Transverse colon (tissue), 4 donors: ENCODE data around the gene QSOX2. TPM values are rescaled to one million over a fixed set of nuclear protein-coding genes. Genes with fewer than 3 reads are reported as not detected.

Experiments used
- DNase-seq: peaks from one replicate; pipeline ENCODE4 v3.0.0-alpha.2; 2019
- H3K27ac ChIP-seq, 4 donors: fragments of 200-600 bp; sonication (generic); 2 replicates each; pipeline ENCODE4 v1.5.1; 2016 to 2018; ENCODE audit warnings: inconsistent platforms in 4 of 4
- H3K27me3 ChIP-seq: fragments of 200-600 bp; sonication (generic); 2 replicates; pipeline ENCODE4 v1.5.1; 2017; ENCODE audit warnings: inconsistent platforms
- H3K36me3 ChIP-seq, 4 donors: fragments of 200-600 bp; sonication (generic); 2 replicates each; pipeline ENCODE4 v1.5.1; 2017 to 2019; ENCODE audit warnings: inconsistent platforms in 4 of 4
- H3K4me1 ChIP-seq, 4 donors: fragments of 200-600 bp; sonication (generic); 2 replicates each; pipeline ENCODE4 v1.5.1; 2017 to 2020; ENCODE audit warnings: inconsistent platforms in 4 of 4
- H3K4me3 ChIP-seq, 4 donors: fragments of 200-600 bp; sonication (generic); 1 replicate in 1 of 4; 2 replicates in 3 of 4; pipeline versions ENCODE4 v1.5.1 to v1.6.1; 2017 to 2019; ENCODE audit warnings: inconsistent platforms in 4 of 4
- H3K9me3 ChIP-seq, 2 donors: fragments of 200-600 bp; sonication (generic); 2 replicates each; pipeline ENCODE4 v1.5.1; 2017 to 2019; ENCODE audit warnings: inconsistent platforms in 2 of 2
- CTCF ChIP-seq, 5 experiments: fragments of 200-600 bp in 3 of 5; fragments of 450-650 bp in 2 of 5; sonication (generic) in 3 of 5; IDR thresholded peaks; 1 replicate in 2 of 5; 2 replicates in 3 of 5; pipeline ENCODE4 v1.5.1; 2016 to 2017; ENCODE audit warnings: antibody characterized with exemption in 5 of 5, inconsistent platforms in 3 of 5, mild to moderate bottlenecking in 2 of 5, moderate library complexity in 1 of 5
- EP300 ChIP-seq: sonication (generic); formaldehyde crosslinking; IDR thresholded peaks from one replicate; pipeline ENCODE4 v1.6.1; 2017; ENCODE audit warnings: antibody characterized with exemption, low read depth
- POLR2A ChIP-seq: fragments of 450-650 bp; IDR thresholded peaks from one replicate; pipeline ENCODE4 v1.6.1; 2016; ENCODE audit warnings: antibody characterized with exemption, mild to moderate bottlenecking, moderate library complexity
- POLR2AphosphoS5 ChIP-seq, 3 donors: sonication (generic); formaldehyde crosslinking; IDR thresholded peaks; one replicate each; pipeline ENCODE4 v1.6.1; 2016; ENCODE audit warnings: antibody characterized with exemption in 3 of 3
- WGBS, 2 donors: methylation state at CpG; one replicate each; pipeline ENCODE4 v1.1.5; 2018; ENCODE audit warnings: low coverage in 1 of 2; 5-methylcytosine and 5-hydroxymethylcytosine counted together
- in situ Hi-C, 4 donors: fragments of 200-750 bp; cut with MboI; loops; one replicate each; pipeline versions ENCODE4 v1.15.0 to v1.15.1; 2017; ENCODE audit warnings: low sequenced_read_pairs in 3 of 4, low pct_ligation_motif_present in 1 of 4, low pct_unique_long_range_greater_than_20kb in 1 of 4
- intact Hi-C: fragments of 100-400 bp; cut with DNase I; formaldehyde crosslinking; loops from one replicate; pipeline ENCODE4 v1.15.1; 2023; ENCODE audit warnings: low total_unique reads
- total RNA-seq, 4 donors: library from RNA; depleted of rRNA; stranded (reverse); fragments of >200 nt; gene quantifications; one replicate each; pipeline ENCODE4 v1.1.0, GENCODE V29; 2016

Gene QSOX2
- total RNA-seq, 4 donors from 2014 or later: 3.7 to 18.1 (median 4.8) TPM

- Histone ChIP-seq H3K27ac (no peak overlapping the region), H3K4me1 (no peaks in the 10 kb centered on the region), H3K9me3 (no peaks in the 10 kb centered on the region), H3K4me3 (no peak overlapping the region), H3K27me3 (no peaks in the 10 kb centered on the region), H3K36me3 (no peaks in the 10 kb centered on the region)
- intact Hi-C loops: no loop called here
- no peak for TF ChIP-seq CTCF (IDR thresholded peaks at IDR 0.05)
- TF ChIP-seq POLR2AphosphoS5 (IDR thresholded peaks at IDR 0.05): no peak
- TF ChIP-seq EP300: no peak
- TF ChIP-seq POLR2A: no peak
- WGBS, 2 donors: 62 to 88% methylated on average over 7 to 18 of the region's 18 CpGs
- in situ Hi-C loops: no loop called here
- no peak for DNase-seq
These were observed 17.3 kb downstream of the QSOX2 start for GRCh38 chr9:136228107-136228875.

- intact Hi-C loops: no loop called here
- Histone ChIP-seq H3K27ac (peak overlapping the region in 1 of 4 donors; percentile 76), H3K4me3 (no peak overlapping the region), H3K27me3 (no peaks in the 10 kb centered on the region), H3K9me3 (no peaks in the 10 kb centered on the region), H3K4me1 (no peaks in the 10 kb centered on the region), H3K36me3 (no peaks in the 10 kb centered on the region)
- TF ChIP-seq EP300: no peak
- no peak for TF ChIP-seq POLR2AphosphoS5 (IDR thresholded peaks at IDR 0.05)
- no peak for TF ChIP-seq POLR2A
- TF ChIP-seq CTCF (IDR thresholded peaks at IDR 0.05): no peak
- 90 to 93% methylated on average over 2 to 30 of the region's 30 CpGs for WGBS, 2 donors
- DNase-seq: no peak
- in situ Hi-C loops: no loop called here
These were observed 18.8 kb downstream of the QSOX2 start for GRCh38 chr9:136226680-136227407.

- DNase-seq: peak; percentile 72
- Histone ChIP-seq H3K9me3 (no peaks in the 10 kb centered on the region), H3K4me3 (no peak overlapping the region), H3K27me3 (no peaks in the 10 kb centered on the region), H3K27ac (peak overlapping the region in 3 of 4 donors; percentile 10 to 76 (median 37)), H3K36me3 (no peaks in the 10 kb centered on the region), H3K4me1 (no peaks in the 10 kb centered on the region)
- WGBS, 2 donors: 81 to 100% methylated on average over 1 to 26 of the region's 30 CpGs
- intact Hi-C loops: no loop called here
- in situ Hi-C loops: no loop called here
- TF ChIP-seq EP300: no peak
- TF ChIP-seq POLR2AphosphoS5 (IDR thresholded peaks at IDR 0.05): no peak
- TF ChIP-seq POLR2A: no peak
- peak; percentile 69 to 83 (median 81) for TF ChIP-seq CTCF (IDR thresholded peaks at IDR 0.05)
These were observed 19.6 kb downstream of the QSOX2 start for GRCh38 chr9:136225748-136226679.

- in situ Hi-C loops: no loop called here
- DNase-seq: peak; percentile 54
- peak overlapping the region in 3 of 4 donors; percentile 10 to 76 (median 37) for H3K27ac ChIP-seq
- H3K9me3 ChIP-seq: no peaks in the 10 kb centered on the region
- H3K27me3 ChIP-seq: no peaks in the 10 kb centered on the region
- no peak overlapping the region for H3K4me3 ChIP-seq
- TF ChIP-seq CTCF (IDR thresholded peaks at IDR 0.05) (no peak), POLR2AphosphoS5 (IDR thresholded peaks at IDR 0.05) (no peak), POLR2A (no peak), EP300 (no peak)
- WGBS, 2 donors: 72 to 83% methylated on average over 1 to 18 of the region's 19 CpGs
- intact Hi-C loops: no loop called here
- no peaks in the 10 kb centered on the region for H3K4me1 ChIP-seq
- H3K36me3 ChIP-seq: no peaks in the 10 kb centered on the region
These were observed 20.3 kb downstream of the QSOX2 start for GRCh38 chr9:136225366-136225747.
